ENCODE results near the gene CNIH1. TPM values are rescaled to one million over a fixed set of nuclear protein-coding genes. Genes with fewer than 3 reads are reported as not detected.

The CNIH1 gene
- total RNA-seq, 1 experiment from 2014 or later = 149 TPM

GRCh38 chr14:54396493-54397335 lies 44.5 kb downstream of the CNIH1 start, which contains the start of gene CDKN3:
TSS of gene CDKN3 (plus strand) at chr14:54397007. CDS start at chr14:54397069, 62 bp downstream.
- ATAC-seq (peak; percentile 97), DNase-seq (ENCODE audit: low read depth, low spot score) (peak; percentile 99)
- Histone ChIP-seq H4K20me1 (ENCODE audit: insufficient read depth) (no peaks in the 10 kb centered on the region), H3K27me3 (ENCODE audit: insufficient read depth, low read length) (no peaks in the 10 kb centered on the region), H3K9ac (ENCODE audit: low read length) (peak within 1 kb of the TSS; percentile 92), H3K9me2 (ENCODE audit: insufficient read depth) (no peaks in the 10 kb centered on the region; the same call in 1 of the 2 replicates), H2AFZ (ENCODE audit: low read depth, low read length, poor library complexity, severe bottlenecking) (peak within 1 kb of the TSS; percentile 49), H3K4me1 (ENCODE audit: control insufficient read depth in 1 of 2, insufficient read depth in 2 of 2, low read length in 2 of 2) (peaks cover 9 to 21% of the 10 kb centered on the region in 2 experiments), H3K9me3 (ENCODE audit: control insufficient read depth in 1 of 2, insufficient read depth in 1 of 2, low read depth in 1 of 2, low read length in 2 of 2) (no peaks in the 10 kb centered on the region), H3K4me2 (ENCODE audit: low read length) (peak within 1 kb of the TSS; percentile 91), H3K36me3 (ENCODE audit: control insufficient read depth in 1 of 2, insufficient read depth in 2 of 2, low read length in 2 of 2) (peaks cover 4 to 6% of the 10 kb centered on the region in 2 experiments; a peak in 2 of 4 replicates), H3K27ac (ENCODE audit: low read depth, low read length) (peak within 1 kb of the TSS; percentile 37), H3K4me3 (replicated peaks in 1 of 2; ENCODE audit: low read depth in 1 of 2, low read length in 2 of 2) (peak within 1 kb of the TSS; percentile 89), H3K79me2 (ENCODE audit: insufficient read depth, low read length) (peaks cover 32% of the 10 kb centered on the region)
- BruUV-seq (replicated peaks) = no TSS peak
- ChIA-PET POLR2A (interaction anchor here (0.6 to 1.3 kb wide), 3 partner anchors 8 to 22 kb away, joined by 3 to 4 read pairs (median 3); no protein-coding TSS in a partner anchor), CTCF (interaction anchor here (0.8 to 1.7 kb wide), 3 partner anchors 24 to 49 kb away, joined by 3 to 4 read pairs (median 3); no protein-coding TSS in a partner anchor), RAD21 (ENCODE audit: low non-redundant PET in 1 of 2, low total read pairs in 2 of 2, uncharacterized antibody in 2 of 2, unreplicated experiment in 2 of 2) (interaction anchor here in 1 of 2 experiments (0.9 kb wide), 1 partner anchor 24 kb away, joined by 3 read pairs; no protein-coding TSS in a partner anchor)
- intact Hi-C loops (cut with micrococcal nuclease) = no loop called here
- TF ChIP-seq REST (IDR thresholded peaks at IDR 0.05; ENCODE audit: low read depth) (no peak), SP1 (IDR thresholded peaks at IDR 0.05; ENCODE audit: low read depth) (peak; percentile 98), EGR1 (IDR thresholded peaks at IDR 0.05; ENCODE audit: low read depth) (peak; percentile 49; the same call in 1 of the 2 replicates), CBX3 (IDR thresholded peaks at IDR 0.05; ENCODE audit: low read depth) (no peak), FOSL1 (IDR thresholded peaks at IDR 0.05; ENCODE audit: low read depth) (no peak), POLR2A (IDR thresholded peaks at IDR 0.05; ENCODE audit: borderline replicate concordance, extremely low read depth, insufficient read depth, insufficient read length) (peak; percentile 70), EZH2phosphoT487 (IDR thresholded peaks at IDR 0.05; ENCODE audit: borderline replicate concordance) (no peak), ZFX (IDR thresholded peaks at IDR 0.05) (peak; percentile 36; the same call in 1 of the 2 replicates), TCF7L2 (IDR thresholded peaks at IDR 0.05; ENCODE audit: borderline replicate concordance, extremely low read depth, insufficient read depth, insufficient read length) (peak; percentile 72), SIN3A (IDR thresholded peaks at IDR 0.05; ENCODE audit: low read depth) (peak; percentile 92), JUND (IDR thresholded peaks at IDR 0.05) (no peak), ATF3 (IDR thresholded peaks at IDR 0.05) (no peak), EZH2 (IDR thresholded peaks at IDR 0.05) (no peak), POLR2AphosphoS5 (IDR thresholded peaks at IDR 0.05; ENCODE audit: low read depth, low read length) (peak; percentile 76), YY1 (IDR thresholded peaks at IDR 0.05; ENCODE audit: extremely low read depth, insufficient replicate concordance, low read depth, low read length) (peak; percentile 12), CTCF (IDR thresholded peaks at IDR 0.05 in 2 of 3, conservative IDR thresholded peaks at IDR 0.05 in 1 of 3; ENCODE audit: borderline replicate concordance in 1 of 3, insufficient read depth in 1 of 3, low read depth in 2 of 3, low read length in 2 of 3) (peak in 2 of 3 experiments; percentile 18 to 20; a peak in 3 of 6 replicates), ELF1 (IDR thresholded peaks at IDR 0.05; ENCODE audit: borderline replicate concordance, low read depth) (no peak), ZNF274 (IDR thresholded peaks at IDR 0.05; ENCODE audit: low read depth, low read length) (no peak)
